ENCODE measurements around the gene ARFIP2. TPM values are rescaled to one million over a fixed set of nuclear protein-coding genes. Genes with fewer than 3 reads are reported as not detected.

Gene ARFIP2
- polyA plus RNA-seq, 1 of the 3 experiments (the other 2 are of a cell fraction) = 128 TPM

DNA sequence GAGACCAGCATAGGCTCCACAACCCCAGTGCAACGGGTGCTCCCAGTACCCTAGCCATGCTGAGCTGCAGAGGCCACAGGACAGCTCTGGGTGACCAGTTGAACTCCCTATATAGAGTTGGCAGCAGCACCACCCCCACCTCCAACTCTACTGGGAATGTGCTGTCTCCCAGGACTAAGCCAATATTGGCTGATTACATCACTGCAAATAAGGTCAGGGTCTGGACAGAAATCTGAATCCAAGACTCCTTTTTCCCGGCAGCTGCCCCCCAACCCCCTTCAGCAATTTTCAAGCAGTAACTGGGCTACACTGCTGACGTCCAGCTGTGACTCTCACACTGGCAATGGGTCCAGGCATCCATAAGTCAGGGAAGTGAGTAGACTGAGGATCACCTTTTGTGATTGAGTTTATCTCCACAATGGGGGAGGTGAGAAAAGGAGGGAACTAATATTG lies 40.2 kb downstream of the ARFIP2 start, which contains the start of gene HPX:
Gene HPX, minus strand, starts transcription at position 82 of the 453 bp plus-strand sequence. Its CDS starts 24 bp downstream, at position 58.
- Histone ChIP-seq H4K20me1 (ENCODE audit: insufficient read depth) (no peaks in the 10 kb centered on the region), H3K27me3 (ENCODE audit: insufficient read depth) (no peaks in the 10 kb centered on the region), H3K4me2 (no peak within 1 kb of the TSS), H3K79me2 (ENCODE audit: insufficient read depth) (no peaks in the 10 kb centered on the region), H3K9me2 (no peaks in the 10 kb centered on the region), H3F3A (replicated peaks; ENCODE audit: insufficient read depth) (no peaks in the 10 kb centered on the region), H3K27ac (ENCODE audit: low read depth in 2 of 2, low read length in 1 of 2) (no peak within 1 kb of the TSS), H3K4me3 (ENCODE audit: low read depth in 2 of 2, low read length in 1 of 2) (no peak within 1 kb of the TSS), H2AFZ (ENCODE audit: low read depth) (no peak within 1 kb of the TSS), H3K9ac (no peak within 1 kb of the TSS), H3K36me3 (replicated peaks in 1 of 2; ENCODE audit: control insufficient read depth in 1 of 2, insufficient read depth in 2 of 2, low read length in 1 of 2) (no peaks in the 10 kb centered on the region), H3K9me3 (no peaks in the 10 kb centered on the region), H3K4me1 (ENCODE audit: control insufficient read depth in 1 of 2, insufficient read depth in 2 of 2, low read depth in 1 of 2, low read length in 1 of 2) (peaks cover 0 to 18% of the 10 kb centered on the region in 2 experiments; a peak in 1 of 4 replicates)
- TF ChIP-seq GATA2 (CRISPR knock-in tag; IDR thresholded peaks at IDR 0.05) (no peak), MXI1 (IDR thresholded peaks at IDR 0.05; ENCODE audit: low read depth, low read length) (no peak), RFX5 (IDR thresholded peaks at IDR 0.05; ENCODE audit: low read length) (no peak), RCOR1 (IDR thresholded peaks at IDR 0.05; ENCODE audit: low read length) (no peak), GABPA (IDR thresholded peaks at IDR 0.05; ENCODE audit: low read depth) (no peak), YY1 (IDR thresholded peaks at IDR 0.05; ENCODE audit: low read depth) (no peak), CHD2 (IDR thresholded peaks at IDR 0.05; ENCODE audit: low read length, partially characterized antibody) (no peak), CTCF (IDR thresholded peaks at IDR 0.05) (no peak), SMC3 (IDR thresholded peaks at IDR 0.05; ENCODE audit: low read depth, low read length) (no peak), FOXJ3 (CRISPR knock-in tag; IDR thresholded peaks at IDR 0.05) (no peak), IRF3 (IDR thresholded peaks at IDR 0.05; ENCODE audit: low read depth, low read length) (no peak), JUND (IDR thresholded peaks at IDR 0.05) (no peak), EZH2phosphoT487 (IDR thresholded peaks at IDR 0.05; ENCODE audit: borderline replicate concordance, low read depth) (no peak), ELF1 (IDR thresholded peaks at IDR 0.05) (no peak), RXRA (IDR thresholded peaks at IDR 0.05; ENCODE audit: borderline replicate concordance, low read depth) (no peak), NRF1 (IDR thresholded peaks at IDR 0.05; ENCODE audit: low read depth, low read length) (no peak), POLR2AphosphoS5 (IDR thresholded peaks at IDR 0.05; ENCODE audit: low read depth, low read length) (no peak), TEAD4 (IDR thresholded peaks at IDR 0.05; ENCODE audit: borderline replicate concordance, insufficient read depth) (no peak)
- TF ChIP-seq, protein P1, sequence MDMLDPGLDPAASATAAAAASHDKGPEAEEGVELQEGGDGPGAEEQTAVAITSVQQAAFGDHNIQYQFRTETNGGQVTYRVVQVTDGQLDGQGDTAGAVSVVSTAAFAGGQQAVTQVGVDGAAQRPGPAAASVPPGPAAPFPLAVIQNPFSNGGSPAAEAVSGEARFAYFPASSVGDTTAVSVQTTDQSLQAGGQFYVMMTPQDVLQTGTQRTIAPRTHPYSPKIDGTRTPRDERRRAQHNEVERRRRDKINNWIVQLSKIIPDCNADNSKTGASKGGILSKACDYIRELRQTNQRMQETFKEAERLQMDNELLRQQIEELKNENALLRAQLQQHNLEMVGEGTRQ (IDR thresholded peaks at IDR 0.05; ENCODE audit: borderline replicate concordance, low read depth, low read length) = no peak
- TF ChIP-seq, protein P2, sequence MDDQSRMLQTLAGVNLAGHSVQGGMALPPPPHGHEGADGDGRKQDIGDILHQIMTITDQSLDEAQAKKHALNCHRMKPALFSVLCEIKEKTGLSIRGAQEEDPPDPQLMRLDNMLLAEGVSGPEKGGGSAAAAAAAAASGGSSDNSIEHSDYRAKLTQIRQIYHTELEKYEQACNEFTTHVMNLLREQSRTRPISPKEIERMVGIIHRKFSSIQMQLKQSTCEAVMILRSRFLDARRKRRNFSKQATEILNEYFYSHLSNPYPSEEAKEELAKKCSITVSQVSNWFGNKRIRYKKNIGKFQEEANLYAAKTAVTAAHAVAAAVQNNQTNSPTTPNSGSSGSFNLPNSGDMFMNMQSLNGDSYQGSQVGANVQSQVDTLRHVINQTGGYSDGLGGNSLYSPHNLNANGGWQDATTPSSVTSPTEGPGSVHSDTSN (IDR thresholded peaks at IDR 0.05) = no peak
- ChIA-PET CTCF (interaction anchor here (0.7 to 14.7 kb wide), 6 partner anchors 13 to 78 kb away, joined by 3 to 360 read pairs (median 6); no protein-coding TSS in a partner anchor), POLR2A (interaction anchor here (0.6 kb wide), 1 partner anchor 22 kb away, joined by 3 read pairs; the partner anchor contains the start of gene APBB1)
- 74% methylated on average over 3 of the region's 3 CpGs for WGBS (ENCODE audit: low lambda C conversion rate)
- no peak for DNase-seq
